Ectodermal cell (in vitro differentiated cells): ENCODE data around the gene LIPC.

ENCODE experiments used
- H3K27ac ChIP-seq: 2 replicates; pipeline ENCODE4 v1.7.0; 2013; ENCODE audit warnings: mild to moderate bottlenecking, low read depth, low read length; ENCODE audit not compliant: insufficient read depth, poor library complexity, severe bottlenecking
- H3K27me3 ChIP-seq: 2 replicates; pipeline ENCODE4 v1.7.0; 2013; ENCODE audit warnings: mild to moderate bottlenecking, low read length; ENCODE audit not compliant: insufficient read depth, control insufficient read depth, poor library complexity, severe bottlenecking
- H3K36me3 ChIP-seq: one replicate; pipeline ENCODE4 v1.7.0; 2013; ENCODE audit warnings: low read length; ENCODE audit not compliant: control insufficient read depth, insufficient read depth
- H3K4me1 ChIP-seq: one replicate; pipeline ENCODE4 v1.7.0; 2013; ENCODE audit warnings: low read length; ENCODE audit not compliant: control insufficient read depth, insufficient read depth
- H3K4me3 ChIP-seq: 2 replicates; pipeline ENCODE4 v1.7.0; 2013; ENCODE audit warnings: low read depth, low read length, control low read depth; ENCODE audit not compliant: insufficient read depth
- H3K9me3 ChIP-seq: 2 replicates; pipeline ENCODE4 v1.7.0; 2013; ENCODE audit warnings: mild to moderate bottlenecking, low read length, moderate library complexity; ENCODE audit not compliant: control insufficient read depth
- WGBS, 2 experiments: methylation state at CpG; one replicate each; pipeline ENCODE4 v1.1.7; 2013; ENCODE audit warnings: missing lambda C conversion rate in 2 of 2; 5-methylcytosine and 5-hydroxymethylcytosine counted together

The LIPC gene

GRCh38 chr15:58501636-58502188, 69.9 kb downstream of the LIPC start:
- Histone ChIP-seq H3K27ac (no peak overlapping the region), H3K36me3 (no peaks in the 10 kb centered on the region), H3K4me1 (no peaks in the 10 kb centered on the region), H3K4me3 (no peak overlapping the region), H3K27me3 (no peaks in the 10 kb centered on the region), H3K9me3 (no peaks in the 10 kb centered on the region)
- 91 to 94% methylated on average over 4 of the region's 4 CpGs for WGBS, 2 experiments

GRCh38 chr15:58503139-58504027, 71.6 kb downstream of the LIPC start:
- H3K4me1 ChIP-seq, result no peaks in the 10 kb centered on the region
- no peaks in the 10 kb centered on the region for H3K36me3 ChIP-seq
- whole genome bisulfite sequencing, 2 experiments, result 93 to 95% methylated on average over 6 of the region's 6 CpGs
- no peak overlapping the region for H3K27ac ChIP-seq
- H3K4me3 ChIP-seq, result no peak overlapping the region
- H3K27me3 ChIP-seq, result no peaks in the 10 kb centered on the region
- H3K9me3 ChIP-seq, result no peaks in the 10 kb centered on the region

- no peaks in the 10 kb centered on the region for H3K27me3 ChIP-seq
- H3K4me1 ChIP-seq, result no peaks in the 10 kb centered on the region
- 92 to 95% methylated on average over 6 of the region's 6 CpGs for WGBS, 2 experiments
- H3K36me3 ChIP-seq, result no peaks in the 10 kb centered on the region
- H3K4me3 ChIP-seq, result no peak overlapping the region
- H3K9me3 ChIP-seq, result no peaks in the 10 kb centered on the region
- no peak overlapping the region for H3K27ac ChIP-seq
Observed at GRCh38 chr15:58504674-58505234, 73.0 kb downstream of the LIPC start.

GRCh38 chr15:58505581-58505980, 73.8 kb downstream of the LIPC start:
- Histone ChIP-seq H3K4me1 (no peaks in the 10 kb centered on the region), H3K9me3 (no peaks in the 10 kb centered on the region), H3K27ac (no peak overlapping the region), H3K4me3 (no peak overlapping the region), H3K36me3 (no peaks in the 10 kb centered on the region), H3K27me3 (no peaks in the 10 kb centered on the region)
- WGBS, 2 experiments, result 92 to 93% methylated on average over 7 of the region's 7 CpGs

- Histone ChIP-seq H3K36me3 (no peaks in the 10 kb centered on the region), H3K4me1 (no peaks in the 10 kb centered on the region), H3K9me3 (no peaks in the 10 kb centered on the region), H3K27me3 (no peaks in the 10 kb centered on the region), H3K27ac (no peak overlapping the region), H3K4me3 (no peak overlapping the region)
- WGBS, 2 experiments, result 90 to 95% methylated on average over 4 of the region's 4 CpGs
Observed at GRCh38 chr15:58506064-58506490, 74.3 kb downstream of the LIPC start.

GRCh38 chr15:58506783-58507668, 75.2 kb downstream of the LIPC start:
- Histone ChIP-seq H3K27ac (no peak overlapping the region), H3K27me3 (no peaks in the 10 kb centered on the region), H3K36me3 (no peaks in the 10 kb centered on the region), H3K4me1 (no peaks in the 10 kb centered on the region), H3K4me3 (no peak overlapping the region), H3K9me3 (no peaks in the 10 kb centered on the region)
- 91 to 94% methylated on average over 9 of the region's 9 CpGs for WGBS, 2 experiments

- no peaks in the 10 kb centered on the region for H3K36me3 ChIP-seq
- no peaks in the 10 kb centered on the region for H3K9me3 ChIP-seq
- WGBS, 2 experiments, result 94 to 95% methylated on average over 1 of the region's 1 CpG
- no peak overlapping the region for H3K4me3 ChIP-seq
- H3K4me1 ChIP-seq, result no peaks in the 10 kb centered on the region
- H3K27me3 ChIP-seq, result no peaks in the 10 kb centered on the region
- no peak overlapping the region for H3K27ac ChIP-seq
Observed at GRCh38 chr15:58509556-58509955, 77.8 kb downstream of the LIPC start.

GRCh38 chr15:58510715-58511598, 79.2 kb downstream of the LIPC start:
- Histone ChIP-seq H3K27me3 (no peaks in the 10 kb centered on the region), H3K36me3 (no peaks in the 10 kb centered on the region), H3K4me3 (no peak overlapping the region), H3K9me3 (no peaks in the 10 kb centered on the region), H3K4me1 (no peaks in the 10 kb centered on the region), H3K27ac (no peak overlapping the region)
- 88 to 89% methylated on average over 10 of the region's 10 CpGs for WGBS, 2 experiments

GRCh38 chr15:58511599-58511987, 79.8 kb downstream of the LIPC start:
- Histone ChIP-seq H3K36me3 (no peaks in the 10 kb centered on the region), H3K9me3 (no peaks in the 10 kb centered on the region), H3K4me1 (no peaks in the 10 kb centered on the region), H3K27me3 (no peaks in the 10 kb centered on the region), H3K4me3 (no peak overlapping the region), H3K27ac (no peak overlapping the region)
- 69 to 95% methylated on average over 1 to 2 of the region's 3 CpGs for WGBS, 2 experiments
